ENCODE data around the gene CFAP46.

DNA sequence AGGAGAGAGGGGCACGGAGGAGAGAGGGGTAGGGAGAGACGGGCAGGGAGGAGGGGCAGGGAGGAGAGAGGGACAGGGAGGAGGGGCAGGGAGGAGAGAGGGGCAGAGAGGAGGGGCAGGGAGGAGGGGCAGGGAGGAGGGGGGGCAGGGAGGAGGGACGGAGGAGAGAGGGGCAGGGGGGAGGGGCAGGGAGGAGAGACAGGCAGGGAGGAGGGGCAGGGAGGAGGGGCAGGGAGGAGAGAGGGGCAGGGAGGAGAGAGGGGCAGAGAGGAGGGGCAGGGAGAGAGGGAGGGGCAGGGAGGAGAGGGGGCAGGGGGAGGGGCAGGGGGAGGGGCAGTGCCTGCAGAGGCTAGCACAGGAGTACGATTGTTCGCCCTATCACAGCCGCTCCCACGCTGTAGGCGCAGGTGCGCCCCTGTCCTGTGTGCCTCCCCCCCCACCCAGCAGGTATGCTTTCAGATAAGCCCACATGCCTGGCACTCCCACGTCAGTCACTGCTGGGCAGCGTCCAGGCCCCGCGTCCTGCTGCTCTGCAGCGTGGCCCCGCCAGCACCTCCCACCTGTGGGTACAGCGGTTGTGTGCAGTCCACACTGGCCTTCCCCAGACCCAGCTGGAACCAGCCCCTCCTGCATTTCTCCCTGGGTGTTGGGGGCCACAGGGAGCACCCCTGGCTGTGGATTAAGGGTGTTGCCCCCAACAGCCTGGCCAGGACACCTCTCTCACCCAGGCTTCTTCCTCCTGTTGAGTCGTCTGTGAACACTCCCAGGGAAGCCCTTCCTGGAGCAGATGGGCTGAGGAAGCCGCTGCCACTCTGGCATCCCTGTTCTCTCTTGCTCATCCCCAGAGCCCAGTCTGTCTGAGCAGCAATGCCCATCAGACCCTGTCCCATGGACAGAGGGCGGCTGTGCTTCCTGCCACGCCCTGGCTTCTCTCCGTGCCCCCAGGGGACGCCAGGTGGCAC is 167.2 kb downstream of the CFAP46 start:
- TF ChIP-seq, protein P1, sequence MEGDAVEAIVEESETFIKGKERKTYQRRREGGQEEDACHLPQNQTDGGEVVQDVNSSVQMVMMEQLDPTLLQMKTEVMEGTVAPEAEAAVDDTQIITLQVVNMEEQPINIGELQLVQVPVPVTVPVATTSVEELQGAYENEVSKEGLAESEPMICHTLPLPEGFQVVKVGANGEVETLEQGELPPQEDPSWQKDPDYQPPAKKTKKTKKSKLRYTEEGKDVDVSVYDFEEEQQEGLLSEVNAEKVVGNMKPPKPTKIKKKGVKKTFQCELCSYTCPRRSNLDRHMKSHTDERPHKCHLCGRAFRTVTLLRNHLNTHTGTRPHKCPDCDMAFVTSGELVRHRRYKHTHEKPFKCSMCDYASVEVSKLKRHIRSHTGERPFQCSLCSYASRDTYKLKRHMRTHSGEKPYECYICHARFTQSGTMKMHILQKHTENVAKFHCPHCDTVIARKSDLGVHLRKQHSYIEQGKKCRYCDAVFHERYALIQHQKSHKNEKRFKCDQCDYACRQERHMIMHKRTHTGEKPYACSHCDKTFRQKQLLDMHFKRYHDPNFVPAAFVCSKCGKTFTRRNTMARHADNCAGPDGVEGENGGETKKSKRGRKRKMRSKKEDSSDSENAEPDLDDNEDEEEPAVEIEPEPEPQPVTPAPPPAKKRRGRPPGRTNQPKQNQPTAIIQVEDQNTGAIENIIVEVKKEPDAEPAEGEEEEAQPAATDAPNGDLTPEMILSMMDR (IDR thresholded peaks at IDR 0.05), result no peak
- TF ChIP-seq EZH2phosphoT487 (IDR thresholded peaks at IDR 0.05), result no peak
- no peak for TF ChIP-seq EZH2 (IDR thresholded peaks at IDR 0.05)
